Mesenchymal stem cell (in vitro differentiated cells and primary cell): ENCODE results near the gene PATL1.

ENCODE experiments used
- DNase-seq: peaks from one replicate; pipeline ENCODE4 v3.0.0-alpha.2; 2013
- H2AFZ ChIP-seq: one replicate; pipeline ENCODE4 v1.6.1; 2013; ENCODE audit warnings: low read depth, mild to moderate bottlenecking, control low read depth, inconsistent platforms, low read length, moderate library complexity
- H2AK5ac ChIP-seq: 2 replicates; pipeline ENCODE4 v1.6.1; 2013; ENCODE audit warnings: low read length, moderate library complexity, mild to moderate bottlenecking, inconsistent platforms; ENCODE audit not compliant: severe bottlenecking
- H2BK120ac ChIP-seq: one replicate; pipeline ENCODE4 v1.6.1; 2013; ENCODE audit warnings: low read depth, mild to moderate bottlenecking, inconsistent platforms, low read length, moderate library complexity
- H2BK12ac ChIP-seq, 2 experiments: one replicate each; pipeline ENCODE4 v1.6.1; 2013; ENCODE audit warnings: inconsistent platforms in 2 of 2, low read length in 2 of 2, mild to moderate bottlenecking in 2 of 2, moderate library complexity in 2 of 2, control low read depth in 1 of 2
- H2BK15ac ChIP-seq: one replicate; pipeline ENCODE4 v1.6.1; 2013; ENCODE audit warnings: mild to moderate bottlenecking, low read depth, inconsistent platforms; ENCODE audit not compliant: poor library complexity, severe bottlenecking
- H2BK5ac ChIP-seq: 2 replicates; pipeline ENCODE4 v1.6.1; 2013; ENCODE audit warnings: low read depth, mild to moderate bottlenecking, low read length, control low read depth, inconsistent platforms; ENCODE audit not compliant: poor library complexity, severe bottlenecking
- H3K14ac ChIP-seq, 2 experiments: one replicate each; pipeline ENCODE4 v1.6.1; 2013; ENCODE audit warnings: inconsistent platforms in 2 of 2, low read length in 2 of 2, control low read depth in 1 of 2, mild to moderate bottlenecking in 1 of 2, moderate library complexity in 1 of 2
- H3K18ac ChIP-seq, 2 experiments: one replicate each; pipeline ENCODE4 v1.6.1; 2013; ENCODE audit warnings: inconsistent platforms in 2 of 2, low read length in 2 of 2, control low read depth in 1 of 2, low read depth in 1 of 2, mild to moderate bottlenecking in 1 of 2
- H3K23ac ChIP-seq, 2 experiments: one replicate each; pipeline ENCODE4 v1.6.1; 2013; ENCODE audit warnings: inconsistent platforms in 2 of 2, low read length in 2 of 2, mild to moderate bottlenecking in 2 of 2, moderate library complexity in 2 of 2, control low read depth in 1 of 2
- H3K27ac ChIP-seq: 2 replicates; pipeline ENCODE4 v1.5.1; 2013; ENCODE audit warnings: mild to moderate bottlenecking, moderate library complexity, low read length, control low read depth, inconsistent platforms; ENCODE audit not compliant: poor library complexity, severe bottlenecking
- H3K27me3 ChIP-seq, 2 experiments: 2 replicates each; pipeline versions ENCODE4 v1.6.1 to v1.7.0; 2013; ENCODE audit warnings: low read length in 2 of 2, mild to moderate bottlenecking in 2 of 2, moderate library complexity in 2 of 2, control low read depth in 1 of 2, inconsistent platforms in 1 of 2; ENCODE audit not compliant: control insufficient read depth in 1 of 2, insufficient read depth in 1 of 2
- H3K36me3 ChIP-seq, 2 experiments: 2 replicates each; pipeline versions ENCODE4 v1.6.1 to v1.7.0; 2013; ENCODE audit warnings: low read length in 2 of 2, control low read depth in 1 of 2, inconsistent platforms in 1 of 2, low read depth in 1 of 2, mild to moderate bottlenecking in 1 of 2; ENCODE audit not compliant: insufficient read depth in 2 of 2, control insufficient read depth in 1 of 2
- H3K4ac ChIP-seq, 2 experiments: one replicate each; pipeline ENCODE4 v1.6.1; 2013; ENCODE audit warnings: inconsistent platforms in 2 of 2, low read length in 2 of 2, mild to moderate bottlenecking in 2 of 2, moderate library complexity in 2 of 2, control low read depth in 1 of 2, low read depth in 1 of 2
- H3K4me1 ChIP-seq: 2 replicates; pipeline ENCODE4 v1.6.1; 2013; ENCODE audit warnings: low read depth, low read length, control low read depth; ENCODE audit not compliant: control insufficient read depth, insufficient read depth
- H3K4me2 ChIP-seq: 2 replicates; pipeline ENCODE4 v1.6.1; 2013; ENCODE audit warnings: low read length, mild to moderate bottlenecking, inconsistent platforms; ENCODE audit not compliant: poor library complexity, severe bottlenecking
- H3K4me3 ChIP-seq, 2 experiments: 2 replicates each; pipeline versions ENCODE4 v1.5.1 to v1.7.0; 2013; ENCODE audit warnings: low read length in 2 of 2, mild to moderate bottlenecking in 2 of 2, control low read depth in 1 of 2, low read depth in 1 of 2; ENCODE audit not compliant: insufficient read depth in 1 of 2
- H3K79me1 ChIP-seq: replicated peaks from 2 replicates; pipeline ENCODE4 v1.6.1; 2013; ENCODE audit warnings: mild to moderate bottlenecking, control low read depth, low read length, inconsistent platforms; ENCODE audit not compliant: poor library complexity, severe bottlenecking
- H3K9ac ChIP-seq: 2 replicates; pipeline ENCODE4 v1.7.0; 2013; ENCODE audit warnings: mild to moderate bottlenecking, low read length, moderate library complexity
- H3K9me3 ChIP-seq: 2 replicates; pipeline ENCODE4 v1.7.0; 2013; ENCODE audit warnings: mild to moderate bottlenecking, low read length; ENCODE audit not compliant: control insufficient read depth
- H4K8ac ChIP-seq: one replicate; pipeline ENCODE4 v1.6.1; 2013; ENCODE audit warnings: inconsistent platforms, mild to moderate bottlenecking, low read length, moderate library complexity
- H4K91ac ChIP-seq: one replicate; pipeline ENCODE4 v1.6.1; 2013; ENCODE audit warnings: mild to moderate bottlenecking, low read length, inconsistent platforms
- WGBS: methylation state at CpG from one replicate; pipeline ENCODE4 v1.1.7; 2013; ENCODE audit warnings: mixed read lengths; 5-methylcytosine and 5-hydroxymethylcytosine counted together

PATL1 gene

DNA sequence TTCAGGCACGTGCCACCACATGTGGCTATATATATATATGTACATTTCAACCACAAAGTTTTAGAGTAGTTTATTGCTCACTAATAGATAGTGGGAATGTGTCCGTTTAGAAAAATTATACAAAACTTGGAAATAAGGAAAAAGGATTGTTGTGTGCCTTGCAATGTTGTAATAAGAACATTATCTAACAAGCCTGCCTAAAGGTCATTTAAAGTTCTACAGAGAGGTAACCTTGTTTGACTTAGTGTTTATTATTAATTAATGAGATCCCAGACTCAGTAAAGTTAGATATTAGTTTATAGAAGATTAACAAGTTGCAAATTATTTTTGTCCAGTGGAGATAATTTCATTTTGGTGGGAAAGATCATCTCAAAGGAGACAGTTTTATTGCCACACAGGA is 5.5 kb upstream of the PATL1 start:
- Histone ChIP-seq H3K4ac (no peak overlapping the region), H3K9me3 (no peaks in the 10 kb centered on the region), H4K91ac (no peak overlapping the region), H2AK5ac (no peak overlapping the region), H3K23ac (no peak overlapping the region), H3K27me3 (no peaks in the 10 kb centered on the region), H3K79me1 (no peaks in the 10 kb centered on the region), H3K18ac (no peak overlapping the region), H3K27ac (no peak overlapping the region), H3K4me3 (no peak overlapping the region), H2BK120ac (no peak overlapping the region), H3K4me2 (no peak overlapping the region), H3K14ac (no peak overlapping the region), H4K8ac (no peak overlapping the region), H2BK12ac (no peak overlapping the region), H2BK15ac (no peak overlapping the region), H2AFZ (no peak overlapping the region), H2BK5ac (no peak overlapping the region), H3K36me3 (no peaks in the 10 kb centered on the region), H3K9ac (no peak overlapping the region), H3K4me1 (peaks cover 2% of the 10 kb centered on the region)
- no peak for DNase-seq
- WGBS, result 100% methylated on average over 1 of the region's 2 CpGs

GRCh38 chr11:59673291-59673690 is 4.5 kb upstream of the PATL1 start:
- Histone ChIP-seq H4K8ac (no peak overlapping the region), H2AFZ (no peak overlapping the region), H3K27me3 (no peaks in the 10 kb centered on the region), H4K91ac (no peak overlapping the region), H2BK15ac (no peak overlapping the region), H3K9ac (no peak overlapping the region), H3K4me2 (no peak overlapping the region), H2BK120ac (no peak overlapping the region), H2BK12ac (no peak overlapping the region), H2AK5ac (no peak overlapping the region), H3K18ac (no peak overlapping the region), H2BK5ac (no peak overlapping the region), H3K23ac (no peak overlapping the region), H3K9me3 (no peaks in the 10 kb centered on the region), H3K79me1 (no peaks in the 10 kb centered on the region), H3K4ac (no peak overlapping the region), H3K4me3 (no peak overlapping the region), H3K14ac (no peak overlapping the region), H3K36me3 (no peaks in the 10 kb centered on the region), H3K4me1 (peaks cover 2% of the 10 kb centered on the region), H3K27ac (no peak overlapping the region)
- WGBS, result 89% methylated on average over 2 of the region's 2 CpGs
- no peak for DNase-seq

DNA sequence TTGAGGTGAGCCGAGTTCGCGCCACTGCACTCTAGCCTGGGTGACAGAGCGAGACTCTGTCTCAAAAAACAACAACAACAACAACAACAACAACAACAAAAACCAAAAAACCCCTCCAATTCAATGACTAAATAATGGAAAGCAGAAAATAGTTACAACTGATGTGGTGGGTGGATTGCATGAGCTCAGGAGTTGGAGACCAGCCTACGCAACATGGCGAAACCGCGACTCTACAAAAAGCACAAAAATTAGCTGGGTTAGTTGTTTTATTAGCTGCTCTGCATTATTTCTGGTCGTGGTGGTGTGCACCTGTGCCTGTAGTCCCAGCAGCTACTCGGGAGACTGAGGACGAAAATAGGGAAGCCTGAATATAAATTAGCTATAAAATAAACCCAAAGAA is 2.6 kb upstream of the PATL1 start:
- Histone ChIP-seq H2AFZ (no peak overlapping the region), H3K4me3 (no peak overlapping the region), H3K23ac (no peak overlapping the region), H3K4me2 (no peak overlapping the region), H3K18ac (no peak overlapping the region), H3K4ac (no peak overlapping the region), H4K8ac (no peak overlapping the region), H3K14ac (no peak overlapping the region), H2AK5ac (no peak overlapping the region), H3K9ac (no peak overlapping the region), H2BK12ac (no peak overlapping the region), H2BK5ac (no peak overlapping the region), H4K91ac (no peak overlapping the region), H3K36me3 (peaks cover 0 to 3% of the 10 kb centered on the region in 2 experiments), H2BK15ac (no peak overlapping the region), H3K27me3 (no peaks in the 10 kb centered on the region), H3K27ac (no peak overlapping the region), H3K9me3 (no peaks in the 10 kb centered on the region), H3K4me1 (peaks cover 2% of the 10 kb centered on the region), H3K79me1 (no peaks in the 10 kb centered on the region), H2BK120ac (no peak overlapping the region)
- no peak for DNase-seq
- 98% methylated on average over 4 of the region's 11 CpGs for WGBS

DNA sequence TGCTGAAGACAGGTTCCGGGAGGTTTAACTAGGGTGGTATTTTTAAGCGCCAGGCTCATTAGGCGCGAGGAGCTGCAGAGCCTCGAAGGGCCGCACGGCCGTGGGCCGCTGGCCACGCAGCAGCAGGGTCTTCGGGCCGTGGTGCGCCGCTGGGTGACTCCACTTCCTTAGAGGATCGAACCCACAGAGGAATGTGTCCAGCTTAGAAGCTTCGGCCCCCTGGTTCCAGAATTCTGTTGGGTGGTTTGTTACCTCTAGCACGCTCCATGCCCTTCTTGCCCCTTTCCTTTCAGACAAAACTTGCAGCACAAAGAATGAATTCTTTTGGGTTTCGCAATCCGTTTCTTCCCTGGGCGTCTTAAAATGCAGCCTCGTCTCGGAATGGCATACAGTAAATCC is 773 bp upstream of the PATL1 start:
- Histone ChIP-seq H3K79me1 (no peaks in the 10 kb centered on the region), H2BK15ac (peak overlapping the region; percentile 89), H3K23ac (peak overlapping the region in 1 of 2 experiments; percentile 89), H3K4me1 (peaks cover 2% of the 10 kb centered on the region), H3K27me3 (no peaks in the 10 kb centered on the region), H3K27ac (peak overlapping the region; percentile 100), H3K9ac (peak overlapping the region; percentile 99), H3K9me3 (no peaks in the 10 kb centered on the region), H3K4me3 (peak overlapping the region; percentile 71 to 81), H2BK120ac (peak overlapping the region; percentile 22), H3K14ac (peak overlapping the region in 1 of 2 experiments; percentile 99), H2BK12ac (peak overlapping the region; percentile 14 to 85), H2AFZ (no peak overlapping the region), H2BK5ac (peak overlapping the region; percentile 58), H4K8ac (peak overlapping the region; percentile 63), H3K18ac (peak overlapping the region; percentile 79 to 96), H3K36me3 (peaks cover 6 to 22% of the 10 kb centered on the region in 2 experiments), H2AK5ac (peak overlapping the region; percentile 40), H3K4ac (peak overlapping the region; percentile 93 to 96), H4K91ac (peak overlapping the region; percentile 40), H3K4me2 (peak overlapping the region; percentile 90)
- WGBS, result 4% methylated on average over 22 of the region's 22 CpGs
- peak; percentile 73 for DNase-seq
